Stomach smooth muscle (tissue), 2 donors: ENCODE data around the gene C1orf35.

ENCODE experiments used
- H3K27ac ChIP-seq: one replicate; pipeline ENCODE4 v1.7.0; 2013; ENCODE audit warnings: mild to moderate bottlenecking, low read length, inconsistent platforms
- H3K27me3 ChIP-seq, 2 donors: one replicate each; pipeline ENCODE4 v1.7.0; 2013; ENCODE audit warnings: low read length in 2 of 2; ENCODE audit not compliant: insufficient read depth in 2 of 2, control insufficient read depth in 1 of 2
- H3K36me3 ChIP-seq, 2 donors: one replicate each; pipeline ENCODE4 v1.7.0; 2013; ENCODE audit warnings: low read length in 2 of 2; ENCODE audit not compliant: control insufficient read depth in 2 of 2, insufficient read depth in 2 of 2
- H3K4me1 ChIP-seq: one replicate; pipeline ENCODE4 v1.7.0; 2013; ENCODE audit warnings: low read length; ENCODE audit not compliant: control insufficient read depth, insufficient read depth
- H3K4me3 ChIP-seq, 2 donors: one replicate each; pipeline ENCODE4 v1.7.0; 2013; ENCODE audit warnings: low read length in 2 of 2
- H3K9ac ChIP-seq, 2 donors: one replicate each; pipeline ENCODE4 v1.7.0; 2013; ENCODE audit warnings: low read length in 2 of 2, mild to moderate bottlenecking in 1 of 2
- H3K9me3 ChIP-seq, 2 donors: one replicate each; pipeline ENCODE4 v1.7.0; 2013; ENCODE audit warnings: low read length in 2 of 2; ENCODE audit not compliant: control insufficient read depth in 2 of 2
- donor health status: healthy.
- donor health status: Pancreatic carcinoma.

Gene C1orf35

GRCh38 chr1:228060458-228061190, 42.5 kb downstream of the C1orf35 start:
- Histone ChIP-seq H3K4me3 (no peak overlapping the region), H3K9ac (no peak overlapping the region), H3K36me3 (no peaks in the 10 kb centered on the region), H3K27ac (no peak overlapping the region), H3K9me3 (no peaks in the 10 kb centered on the region), H3K27me3 (peaks cover 63 to 70% of the 10 kb centered on the region in 2 donors), H3K4me1 (peaks cover 14% of the 10 kb centered on the region)

GRCh38 chr1:228059634-228060457, 43.3 kb downstream of the C1orf35 start:
- H3K9ac ChIP-seq = no peak overlapping the region
- H3K36me3 ChIP-seq = no peaks in the 10 kb centered on the region
- H3K27ac ChIP-seq = no peak overlapping the region
- peaks cover 14% of the 10 kb centered on the region for H3K4me1 ChIP-seq
- no peak overlapping the region for H3K4me3 ChIP-seq
- H3K27me3 ChIP-seq = peaks cover 55 to 63% of the 10 kb centered on the region in 2 donors
- no peaks in the 10 kb centered on the region for H3K9me3 ChIP-seq

- Histone ChIP-seq H3K27me3 (peaks cover 51 to 56% of the 10 kb centered on the region in 2 donors), H3K4me1 (peaks cover 14% of the 10 kb centered on the region), H3K9ac (no peak overlapping the region), H3K9me3 (no peaks in the 10 kb centered on the region), H3K27ac (no peak overlapping the region), H3K4me3 (no peak overlapping the region), H3K36me3 (no peaks in the 10 kb centered on the region)
Measured at GRCh38 chr1:228058949-228059633, 44.0 kb downstream of the C1orf35 start.

- Histone ChIP-seq H3K27ac (no peak overlapping the region), H3K9ac (no peak overlapping the region), H3K4me3 (no peak overlapping the region), H3K4me1 (peaks cover 14% of the 10 kb centered on the region), H3K9me3 (peaks cover 0 to 3% of the 10 kb centered on the region in 2 donors), H3K36me3 (no peaks in the 10 kb centered on the region), H3K27me3 (peaks cover 46 to 51% of the 10 kb centered on the region in 2 donors)
Measured at GRCh38 chr1:228058172-228058948, 44.8 kb downstream of the C1orf35 start.
